SK-N-SH (cell line): Measurements from ENCODE around the gene HOXD11. TPM values are rescaled to one million over a fixed set of nuclear protein-coding genes. Genes with fewer than 3 reads are reported as not detected.

ENCODE experiments used
- CTCF ChIA-PET: fragments of 300-600, 350-600 bp; formaldehyde crosslinking; extraction: SDS; loops from one replicate; lab custom pipeline; 2021; lab: Yijun Ruan, JAX
- POLR2A ChIA-PET: fragments of 350-600 bp; sonication (Branson Sonifier 250); formaldehyde crosslinking; extraction: SDS; loops from one replicate; lab custom pipeline; 2020; ENCODE audit warnings: antibody characterized with exemption, inconsistent platforms; lab: Yijun Ruan, JAX
- DNase-seq: peaks from one replicate; pipeline ENCODE4 v3.0.0; 2012
- H2AFZ ChIP-seq: fragments of 200-600 bp; sonication (generic); 2 replicates; pipeline ENCODE4 v1.8.1; 2016; ENCODE audit warnings: antibody characterized with exemption, mild to moderate bottlenecking, low read depth
- H3F3A ChIP-seq: fragments of 200-600 bp; sonication (generic); replicated peaks from 2 replicates; pipeline ENCODE3; 2016; ENCODE audit warnings: antibody characterized with exemption, mild to moderate bottlenecking; ENCODE audit not compliant: insufficient read depth
- H3K27ac ChIP-seq, 2 experiments: fragments of 200-500 bp in 1 of 2; fragments of 200-600 bp in 1 of 2; sonication (Bioruptor generic) in 1 of 2; sonication (generic), shearing (Covaris generic) in 1 of 2; 2 replicates each; pipeline versions ENCODE4 v1.5.1 to v1.6.1; 2014 to 2016; ENCODE audit warnings: low read depth in 2 of 2, inconsistent platforms in 1 of 2, low read length in 1 of 2, mild to moderate bottlenecking in 1 of 2, mixed read lengths in 1 of 2
- H3K27me3 ChIP-seq: fragments of 200-600 bp; sonication (generic), shearing (Covaris generic); 2 replicates; pipeline ENCODE4 v1.6.1; 2016; ENCODE audit warnings: mixed run types; ENCODE audit not compliant: insufficient read depth
- H3K36me3 ChIP-seq, 2 experiments: fragments of 200-500 bp in 1 of 2; fragments of 200-600 bp in 1 of 2; sonication (Bioruptor generic) in 1 of 2; sonication (generic) in 1 of 2; replicated peaks in 1 of 2; 2 replicates each; pipeline versions ENCODE3 to v1.5.1; 2014 to 2016; ENCODE audit warnings: low read length in 1 of 2, mild to moderate bottlenecking in 1 of 2; ENCODE audit not compliant: insufficient read depth in 2 of 2, control insufficient read depth in 1 of 2
- H3K4me1 ChIP-seq, 2 experiments: fragments of 200-500 bp in 1 of 2; fragments of 200-600 bp in 1 of 2; sonication (Bioruptor generic) in 1 of 2; sonication (generic), shearing (Covaris generic) in 1 of 2; 2 replicates each; pipeline versions ENCODE4 v1.5.1 to v1.6.1; 2014 to 2016; ENCODE audit warnings: low read depth in 1 of 2, low read length in 1 of 2, mixed run types in 1 of 2; ENCODE audit not compliant: insufficient read depth in 2 of 2, control insufficient read depth in 1 of 2
- H3K4me2 ChIP-seq: fragments of 200-600 bp; sonication (generic), shearing (Covaris generic); 2 replicates; pipeline ENCODE4 v1.6.1; 2017; ENCODE audit warnings: mixed run types
- H3K4me3 ChIP-seq, 2 experiments: fragments of 200-500 bp in 1 of 2; fragments of 200-600 bp in 1 of 2; sonication (Bioruptor generic) in 1 of 2; sonication (generic), shearing (Covaris generic) in 1 of 2; 2 replicates each; pipeline versions ENCODE4 v1.5.1 to v1.8.1; 2014 to 2016; ENCODE audit warnings: low read depth in 2 of 2, inconsistent platforms in 1 of 2, low read length in 1 of 2, mild to moderate bottlenecking in 1 of 2, mixed read lengths in 1 of 2, moderate library complexity in 1 of 2
- H3K79me2 ChIP-seq: fragments of 200-600 bp; sonication (generic); 2 replicates; pipeline ENCODE4 v1.8.1; 2017; ENCODE audit warnings: mild to moderate bottlenecking; ENCODE audit not compliant: insufficient read depth
- H3K9ac ChIP-seq: fragments of 200-600 bp; sonication (generic); 2 replicates; pipeline ENCODE4 v1.6.1; 2017; ENCODE audit warnings: mixed run types
- H3K9me2 ChIP-seq: fragments of 200-600 bp; sonication (generic); 2 replicates; pipeline ENCODE4 v1.6.1; 2017; ENCODE audit warnings: mixed run types
- H3K9me3 ChIP-seq: fragments of 200-600 bp; sonication (generic); 2 replicates; pipeline ENCODE4 v1.6.1; 2017; ENCODE audit warnings: mixed run types, mild to moderate bottlenecking, moderate library complexity
- H4K20me1 ChIP-seq: fragments of 200-600 bp; sonication (generic); 2 replicates; pipeline ENCODE4 v1.6.1; 2017; ENCODE audit warnings: mild to moderate bottlenecking, mixed run types; ENCODE audit not compliant: insufficient read depth
- CHD2 ChIP-seq: fragments of 150-350 bp; IDR thresholded peaks from 2 replicates; pipeline ENCODE4 v1.6.1; 2018; ENCODE audit warnings: low read length; ENCODE audit not compliant: partially characterized antibody
- EZH2phosphoT487 ChIP-seq: fragments of 200-600 bp; sonication (generic); IDR thresholded peaks from 2 replicates; pipeline ENCODE4 v1.6.1; 2017; ENCODE audit warnings: low read depth, mixed run types, mild to moderate bottlenecking, antibody characterized with exemption, moderate library complexity, borderline replicate concordance
- FOSL2 ChIP-seq: IDR thresholded peaks from 2 replicates; pipeline ENCODE4 v1.4.0; 2012; ENCODE audit warnings: low read depth, mild to moderate bottlenecking, moderate library complexity, borderline replicate concordance
- FOXJ3 ChIP-seq: sonication (generic); formaldehyde crosslinking; IDR thresholded peaks from 2 replicates; pipeline ENCODE4 v1.5.1; 2020; ENCODE audit warnings: mild to moderate bottlenecking, missing genetic modification reagents
- FOXM1 ChIP-seq: IDR thresholded peaks from 2 replicates; pipeline ENCODE4 v1.4.0; 2012; ENCODE audit warnings: low read depth, mild to moderate bottlenecking
- GABPA ChIP-seq: IDR thresholded peaks from 2 replicates; pipeline ENCODE4 v1.4.0; 2012; ENCODE audit warnings: low read depth, mild to moderate bottlenecking
- JUND ChIP-seq: IDR thresholded peaks from 2 replicates; pipeline ENCODE4 v1.4.0; 2012
- MXI1 ChIP-seq: IDR thresholded peaks from 2 replicates; pipeline ENCODE4 v1.6.1; 2012; ENCODE audit warnings: mild to moderate bottlenecking, low read depth, low read length, improper control_type of control experiment
- RCOR1 ChIP-seq: fragments of 150-350 bp; IDR thresholded peaks from 2 replicates; pipeline ENCODE4 v1.6.1; 2017; ENCODE audit warnings: antibody characterized with exemption, low read length
- TAF1 ChIP-seq: IDR thresholded peaks from 2 replicates; pipeline ENCODE4 v1.6.1; 2012; ENCODE audit warnings: low read depth, mild to moderate bottlenecking, low read length, moderate library complexity, borderline replicate concordance
- WGBS: methylation state at CpG from one replicate; pipeline ENCODE4 v1.1.6; 2017; ENCODE audit warnings: low lambda C conversion rate; 5-methylcytosine and 5-hydroxymethylcytosine counted together
- polyA plus RNA-seq, 3 experiments: library from polyadenylated mRNA; depleted of rRNA; stranded (reverse); fragments of >200 nt; gene quantifications; 2 replicates each; pipeline ENCODE4 v1.2.3, GENCODE V29; 2012
- TF ChIP-seq, protein P1 (sequence below): IDR thresholded peaks from 2 replicates; pipeline ENCODE4 v1.6.1; 2012; ENCODE audit warnings: mild to moderate bottlenecking, low read depth, low read length, moderate library complexity
- TF ChIP-seq, protein P2 (sequence below): fragments of 150-350 bp; IDR thresholded peaks from 2 replicates; pipeline ENCODE4 v1.6.1; 2017; ENCODE audit warnings: antibody characterized with exemption, low read length, low read depth, borderline replicate concordance
- TF ChIP-seq, protein P3 (sequence below): fragments of 200-600 bp; sonication (generic); IDR thresholded peaks from 2 replicates; pipeline ENCODE4 v1.6.1; 2017; ENCODE audit warnings: antibody characterized with exemption, mild to moderate bottlenecking, moderate library complexity
- TF ChIP-seq, protein P4 (sequence below): IDR thresholded peaks from 2 replicates; pipeline ENCODE4 v1.4.0; 2012; ENCODE audit warnings: low read depth, borderline replicate concordance

HOXD11 gene
- polyA plus RNA-seq, 1 of the 3 experiments (the other 2 are of a cell fraction), result not detected

GRCh38 chr2:176099728-176100546 lies 7.1 kb upstream of the HOXD11 start, which contains the start of gene HOXD12:
Gene HOXD12 (plus strand): TSS chr2:176099795. CDS start chr2:176099802, 7 bp downstream.
- H3K4me2 ChIP-seq, result no peak within 1 kb of the TSS
- H3K36me3 ChIP-seq, result no peaks in the 10 kb centered on the region
- no peak within 1 kb of the TSS for H3K27ac ChIP-seq
- 60% methylated on average over 30 of the region's 70 CpGs for WGBS
- peaks cover 97% of the 10 kb centered on the region for H3K27me3 ChIP-seq
- no peak within 1 kb of the TSS for H3K9ac ChIP-seq
- H2AFZ ChIP-seq, result no peak within 1 kb of the TSS
- H3K9me2 ChIP-seq, result no peaks in the 10 kb centered on the region
- ChIA-PET CTCF (interaction anchor here (1.0 to 13.5 kb wide), 6 partner anchors 10 to 1069 kb away, joined by 3 to 264 read pairs (median 56); partner anchors contain the start of genes HOXD10 and HOXD11), POLR2A (no interaction called here)
- no peaks in the 10 kb centered on the region for H3K79me2 ChIP-seq
- no peak for DNase-seq
- peaks cover 8% of the 10 kb centered on the region for H3F3A ChIP-seq
- no peaks in the 10 kb centered on the region for H4K20me1 ChIP-seq
- TF ChIP-seq RCOR1, result no peak
- peak; percentile 51 for TF ChIP-seq EZH2phosphoT487
- no peaks in the 10 kb centered on the region for H3K9me3 ChIP-seq
- peaks cover 0 to 26% of the 10 kb centered on the region in 2 experiments; a peak in 3 of 4 replicates for H3K4me1 ChIP-seq
- peak within 1 kb of the TSS in 1 of 2 experiments; percentile 48; a peak in 1 of 4 replicates for H3K4me3 ChIP-seq

- Histone ChIP-seq H3K4me3 (no peak overlapping the region), H3F3A (peaks cover 8% of the 10 kb centered on the region), H3K36me3 (no peaks in the 10 kb centered on the region), H3K79me2 (no peaks in the 10 kb centered on the region), H3K4me2 (no peak overlapping the region), H2AFZ (no peak overlapping the region), H4K20me1 (no peaks in the 10 kb centered on the region), H3K9ac (no peak overlapping the region), H3K9me3 (no peaks in the 10 kb centered on the region), H3K27me3 (peaks cover 97% of the 10 kb centered on the region), H3K4me1 (peaks cover 0 to 28% of the 10 kb centered on the region in 2 experiments; a peak in 3 of 4 replicates), H3K9me2 (no peaks in the 10 kb centered on the region), H3K27ac (no peak overlapping the region)
- ChIA-PET CTCF (interaction anchor here (1.1 to 17.7 kb wide), 3 partner anchors 7 to 849 kb away, joined by 3 to 264 read pairs (median 9); partner anchors contain the start of genes HOXD12 and HOXD13), POLR2A (no interaction called here)
- no peak for TF ChIP-seq JUND
- TF ChIP-seq CHD2, result no peak
- TF ChIP-seq, protein P1, sequence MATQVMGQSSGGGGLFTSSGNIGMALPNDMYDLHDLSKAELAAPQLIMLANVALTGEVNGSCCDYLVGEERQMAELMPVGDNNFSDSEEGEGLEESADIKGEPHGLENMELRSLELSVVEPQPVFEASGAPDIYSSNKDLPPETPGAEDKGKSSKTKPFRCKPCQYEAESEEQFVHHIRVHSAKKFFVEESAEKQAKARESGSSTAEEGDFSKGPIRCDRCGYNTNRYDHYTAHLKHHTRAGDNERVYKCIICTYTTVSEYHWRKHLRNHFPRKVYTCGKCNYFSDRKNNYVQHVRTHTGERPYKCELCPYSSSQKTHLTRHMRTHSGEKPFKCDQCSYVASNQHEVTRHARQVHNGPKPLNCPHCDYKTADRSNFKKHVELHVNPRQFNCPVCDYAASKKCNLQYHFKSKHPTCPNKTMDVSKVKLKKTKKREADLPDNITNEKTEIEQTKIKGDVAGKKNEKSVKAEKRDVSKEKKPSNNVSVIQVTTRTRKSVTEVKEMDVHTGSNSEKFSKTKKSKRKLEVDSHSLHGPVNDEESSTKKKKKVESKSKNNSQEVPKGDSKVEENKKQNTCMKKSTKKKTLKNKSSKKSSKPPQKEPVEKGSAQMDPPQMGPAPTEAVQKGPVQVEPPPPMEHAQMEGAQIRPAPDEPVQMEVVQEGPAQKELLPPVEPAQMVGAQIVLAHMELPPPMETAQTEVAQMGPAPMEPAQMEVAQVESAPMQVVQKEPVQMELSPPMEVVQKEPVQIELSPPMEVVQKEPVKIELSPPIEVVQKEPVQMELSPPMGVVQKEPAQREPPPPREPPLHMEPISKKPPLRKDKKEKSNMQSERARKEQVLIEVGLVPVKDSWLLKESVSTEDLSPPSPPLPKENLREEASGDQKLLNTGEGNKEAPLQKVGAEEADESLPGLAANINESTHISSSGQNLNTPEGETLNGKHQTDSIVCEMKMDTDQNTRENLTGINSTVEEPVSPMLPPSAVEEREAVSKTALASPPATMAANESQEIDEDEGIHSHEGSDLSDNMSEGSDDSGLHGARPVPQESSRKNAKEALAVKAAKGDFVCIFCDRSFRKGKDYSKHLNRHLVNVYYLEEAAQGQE, result no peak
- TF ChIP-seq, protein P2, sequence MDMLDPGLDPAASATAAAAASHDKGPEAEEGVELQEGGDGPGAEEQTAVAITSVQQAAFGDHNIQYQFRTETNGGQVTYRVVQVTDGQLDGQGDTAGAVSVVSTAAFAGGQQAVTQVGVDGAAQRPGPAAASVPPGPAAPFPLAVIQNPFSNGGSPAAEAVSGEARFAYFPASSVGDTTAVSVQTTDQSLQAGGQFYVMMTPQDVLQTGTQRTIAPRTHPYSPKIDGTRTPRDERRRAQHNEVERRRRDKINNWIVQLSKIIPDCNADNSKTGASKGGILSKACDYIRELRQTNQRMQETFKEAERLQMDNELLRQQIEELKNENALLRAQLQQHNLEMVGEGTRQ, result no peak
- no peak for TF ChIP-seq TAF1
- TF ChIP-seq, protein P3, sequence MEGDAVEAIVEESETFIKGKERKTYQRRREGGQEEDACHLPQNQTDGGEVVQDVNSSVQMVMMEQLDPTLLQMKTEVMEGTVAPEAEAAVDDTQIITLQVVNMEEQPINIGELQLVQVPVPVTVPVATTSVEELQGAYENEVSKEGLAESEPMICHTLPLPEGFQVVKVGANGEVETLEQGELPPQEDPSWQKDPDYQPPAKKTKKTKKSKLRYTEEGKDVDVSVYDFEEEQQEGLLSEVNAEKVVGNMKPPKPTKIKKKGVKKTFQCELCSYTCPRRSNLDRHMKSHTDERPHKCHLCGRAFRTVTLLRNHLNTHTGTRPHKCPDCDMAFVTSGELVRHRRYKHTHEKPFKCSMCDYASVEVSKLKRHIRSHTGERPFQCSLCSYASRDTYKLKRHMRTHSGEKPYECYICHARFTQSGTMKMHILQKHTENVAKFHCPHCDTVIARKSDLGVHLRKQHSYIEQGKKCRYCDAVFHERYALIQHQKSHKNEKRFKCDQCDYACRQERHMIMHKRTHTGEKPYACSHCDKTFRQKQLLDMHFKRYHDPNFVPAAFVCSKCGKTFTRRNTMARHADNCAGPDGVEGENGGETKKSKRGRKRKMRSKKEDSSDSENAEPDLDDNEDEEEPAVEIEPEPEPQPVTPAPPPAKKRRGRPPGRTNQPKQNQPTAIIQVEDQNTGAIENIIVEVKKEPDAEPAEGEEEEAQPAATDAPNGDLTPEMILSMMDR, result no peak
- no peak for TF ChIP-seq FOSL2
- TF ChIP-seq FOXJ3 (CRISPR knock-in tag), result no peak
- no peak for TF ChIP-seq MXI1
- no peak for TF ChIP-seq EZH2phosphoT487
- TF ChIP-seq, protein P4, sequence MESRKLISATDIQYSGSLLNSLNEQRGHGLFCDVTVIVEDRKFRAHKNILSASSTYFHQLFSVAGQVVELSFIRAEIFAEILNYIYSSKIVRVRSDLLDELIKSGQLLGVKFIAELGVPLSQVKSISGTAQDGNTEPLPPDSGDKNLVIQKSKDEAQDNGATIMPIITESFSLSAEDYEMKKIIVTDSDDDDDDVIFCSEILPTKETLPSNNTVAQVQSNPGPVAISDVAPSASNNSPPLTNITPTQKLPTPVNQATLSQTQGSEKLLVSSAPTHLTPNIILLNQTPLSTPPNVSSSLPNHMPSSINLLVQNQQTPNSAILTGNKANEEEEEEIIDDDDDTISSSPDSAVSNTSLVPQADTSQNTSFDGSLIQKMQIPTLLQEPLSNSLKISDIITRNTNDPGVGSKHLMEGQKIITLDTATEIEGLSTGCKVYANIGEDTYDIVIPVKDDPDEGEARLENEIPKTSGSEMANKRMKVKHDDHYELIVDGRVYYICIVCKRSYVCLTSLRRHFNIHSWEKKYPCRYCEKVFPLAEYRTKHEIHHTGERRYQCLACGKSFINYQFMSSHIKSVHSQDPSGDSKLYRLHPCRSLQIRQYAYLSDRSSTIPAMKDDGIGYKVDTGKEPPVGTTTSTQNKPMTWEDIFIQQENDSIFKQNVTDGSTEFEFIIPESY, result no peak
- no peak for TF ChIP-seq GABPA
- TF ChIP-seq FOXM1, result no peak
- no peak for DNase-seq
- 60% methylated on average over 27 of the region's 28 CpGs for WGBS
Measured at GRCh38 chr2:176100547-176101140, 6.4 kb upstream of the HOXD11 start.
